Central memory CD8-positive, alpha-beta T cell (primary cell): Measurements from ENCODE around the gene ANO6.

Source experiments
- ATAC-seq: fragments of 150-1000 bp; cut with Tn5 transposase; replicated peaks from 2 replicates; pipeline ENCODE4 v1.10.0; 2022; ENCODE audit warnings: mild to moderate bottlenecking, moderate FRiP score, moderate number of reproducible peaks; ENCODE audit not compliant: poor library complexity, severe bottlenecking; ENCODE audit errors: extremely low read depth
- DNase-seq, 2 donors: peaks; one replicate each; pipeline ENCODE4 v3.0.0; 2021; ENCODE audit warnings: low spot score in 2 of 2
- H3K27ac Mint-ChIP-seq: one replicate; pipeline ENCODE4 v1.8.0; 2022; ENCODE audit warnings: low read depth, mild to moderate bottlenecking, moderate library complexity, mixed read lengths
- H3K27me3 Mint-ChIP-seq: one replicate; pipeline ENCODE4 v1.8.0; 2022; ENCODE audit warnings: mixed read lengths
- H3K36me3 Mint-ChIP-seq: one replicate; pipeline ENCODE4 v1.8.0; 2022; ENCODE audit warnings: mild to moderate bottlenecking, moderate library complexity, mixed read lengths; ENCODE audit not compliant: insufficient read depth
- H3K4me1 Mint-ChIP-seq: one replicate; pipeline ENCODE4 v1.8.0; 2022; ENCODE audit warnings: mixed read lengths
- H3K4me3 Mint-ChIP-seq: one replicate; pipeline ENCODE4 v1.8.0; 2022; ENCODE audit warnings: mild to moderate bottlenecking, moderate library complexity, mixed read lengths
- H3K9me3 Mint-ChIP-seq: one replicate; pipeline ENCODE4 v1.8.0; 2022; ENCODE audit warnings: mixed read lengths

The ANO6 gene

DNA sequence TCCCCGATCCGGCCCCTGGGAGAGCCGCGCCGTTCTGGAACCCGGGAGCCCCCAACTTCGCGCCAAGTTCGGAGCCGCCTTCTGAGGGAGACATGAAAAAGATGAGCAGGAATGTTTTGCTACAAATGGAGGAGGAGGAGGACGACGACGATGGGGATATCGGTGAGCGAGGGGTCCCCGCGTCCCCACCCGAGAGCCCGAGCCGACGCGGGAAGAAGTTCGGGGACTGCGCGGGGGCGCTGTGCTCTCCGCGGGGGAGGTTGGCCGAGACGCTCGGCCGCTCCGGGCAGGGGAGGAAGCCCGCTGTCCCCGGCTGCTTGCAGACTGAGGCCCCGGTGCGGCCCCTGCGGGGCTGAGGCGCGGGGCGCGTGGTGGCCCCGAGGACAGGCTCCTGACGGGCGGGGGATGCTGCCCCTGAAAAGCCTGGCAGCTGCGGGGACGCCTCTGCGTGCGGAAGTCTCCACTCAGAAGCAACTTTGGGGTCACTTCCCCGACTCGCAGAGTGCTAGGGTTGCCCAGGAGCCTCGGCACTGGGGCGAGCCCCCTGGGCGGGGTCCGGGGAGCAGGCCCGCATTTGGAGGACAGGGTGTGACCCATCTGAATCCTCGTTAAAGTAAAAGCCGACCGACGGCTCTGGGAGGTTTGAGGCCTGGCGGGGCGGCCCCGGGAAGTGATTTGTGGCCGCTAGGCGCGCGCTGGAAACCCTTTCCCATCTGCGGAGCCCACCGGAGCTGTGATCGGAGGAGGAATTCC lies 511 bp downstream of the ANO6 start:
- Mint-ChIP-seq H3K4me3 (peak overlapping the region; percentile 89), H3K27me3 (no peaks in the 10 kb centered on the region), H3K36me3 (peaks cover 1% of the 10 kb centered on the region), H3K27ac (peak overlapping the region; percentile 91), H3K9me3 (no peaks in the 10 kb centered on the region), H3K4me1 (peaks cover 54% of the 10 kb centered on the region)
- ATAC-seq (peak; percentile 42), DNase-seq (peak; percentile 18 to 24)

DNA sequence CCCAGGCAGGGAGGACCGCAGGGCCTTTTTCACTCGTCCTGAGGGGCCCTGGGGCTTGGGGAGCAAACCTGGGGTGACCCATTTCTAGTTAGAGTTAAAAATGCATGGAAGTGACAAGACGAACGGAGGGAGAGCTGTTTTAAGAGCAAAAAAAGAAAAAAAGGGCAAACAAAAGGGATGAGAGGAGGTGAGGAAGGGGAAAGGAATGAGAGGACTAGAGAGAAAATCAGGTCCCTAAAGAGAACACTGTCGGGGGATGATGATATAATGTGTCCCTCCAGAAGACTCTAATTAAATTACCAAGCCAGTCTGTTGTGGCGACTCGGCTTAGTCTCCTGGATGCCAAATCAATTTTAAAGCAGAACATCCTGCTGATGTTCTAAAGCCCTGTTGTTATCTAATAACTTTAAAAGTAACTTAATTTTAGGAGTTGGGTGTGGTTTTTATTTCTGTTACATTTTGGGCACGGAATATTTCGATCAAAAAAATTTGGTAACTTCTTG lies 1.1 kb downstream of the ANO6 start:
- DNase-seq, result no peak
- Mint-ChIP-seq H3K36me3 (peaks cover 1% of the 10 kb centered on the region), H3K27ac (peak overlapping the region; percentile 91), H3K9me3 (no peaks in the 10 kb centered on the region), H3K4me3 (peak overlapping the region; percentile 89), H3K27me3 (no peaks in the 10 kb centered on the region), H3K4me1 (peaks cover 55% of the 10 kb centered on the region)
- no peak for ATAC-seq

DNA sequence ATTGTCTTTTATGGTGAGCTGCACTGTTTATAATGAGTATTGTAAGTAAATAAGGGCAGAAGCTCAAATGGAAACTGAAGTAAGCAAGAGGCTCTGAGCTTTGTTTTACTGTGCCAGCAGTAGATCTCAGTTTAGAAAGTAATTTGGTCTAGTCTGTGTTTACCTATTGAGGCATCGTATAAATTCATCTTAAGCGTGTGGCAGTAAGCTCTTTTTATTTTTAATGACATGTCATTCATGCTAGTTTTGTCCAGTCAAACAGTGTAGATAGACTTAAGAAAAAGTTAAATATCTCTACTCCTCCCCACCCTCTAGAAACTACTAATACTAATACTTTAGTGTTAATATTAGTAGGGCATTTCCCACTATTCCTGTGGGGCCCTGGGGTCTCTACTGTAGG lies 2.0 kb downstream of the ANO6 start:
- H3K27me3 Mint-ChIP-seq, result no peaks in the 10 kb centered on the region
- H3K4me3 Mint-ChIP-seq, result no peak overlapping the region
- H3K27ac Mint-ChIP-seq, result no peak overlapping the region
- H3K36me3 Mint-ChIP-seq, result peaks cover 1% of the 10 kb centered on the region
- H3K4me1 Mint-ChIP-seq, result peaks cover 61% of the 10 kb centered on the region
- no peaks in the 10 kb centered on the region for H3K9me3 Mint-ChIP-seq
- no peak for ATAC-seq
- no peak for DNase-seq

DNA sequence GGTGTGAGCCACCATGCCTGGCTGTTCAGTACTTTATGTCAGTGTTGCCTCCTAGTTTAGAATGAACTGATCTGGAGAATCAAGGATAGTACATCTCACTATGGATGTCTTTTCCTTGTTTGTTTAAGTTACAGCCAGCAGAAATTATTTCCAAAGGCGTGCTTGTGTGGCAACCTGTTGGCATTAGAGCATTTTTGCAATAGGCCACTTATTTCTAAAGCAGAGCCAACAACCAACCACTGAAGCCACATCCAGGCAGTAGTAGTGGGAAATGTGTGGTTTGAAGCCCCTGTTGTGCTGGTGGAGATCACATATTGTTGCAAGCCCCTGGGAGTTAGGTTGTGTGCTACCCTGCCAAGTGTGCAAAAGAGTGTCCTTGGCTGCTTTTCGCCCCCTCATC lies 3.7 kb downstream of the ANO6 start:
- H3K9me3 Mint-ChIP-seq, result no peaks in the 10 kb centered on the region
- H3K27ac Mint-ChIP-seq, result no peak overlapping the region
- no peaks in the 10 kb centered on the region for H3K27me3 Mint-ChIP-seq
- ATAC-seq (no peak), DNase-seq (no peak)
- peaks cover 63% of the 10 kb centered on the region for H3K4me1 Mint-ChIP-seq
- peaks cover 1% of the 10 kb centered on the region for H3K36me3 Mint-ChIP-seq
- no peak overlapping the region for H3K4me3 Mint-ChIP-seq

DNA sequence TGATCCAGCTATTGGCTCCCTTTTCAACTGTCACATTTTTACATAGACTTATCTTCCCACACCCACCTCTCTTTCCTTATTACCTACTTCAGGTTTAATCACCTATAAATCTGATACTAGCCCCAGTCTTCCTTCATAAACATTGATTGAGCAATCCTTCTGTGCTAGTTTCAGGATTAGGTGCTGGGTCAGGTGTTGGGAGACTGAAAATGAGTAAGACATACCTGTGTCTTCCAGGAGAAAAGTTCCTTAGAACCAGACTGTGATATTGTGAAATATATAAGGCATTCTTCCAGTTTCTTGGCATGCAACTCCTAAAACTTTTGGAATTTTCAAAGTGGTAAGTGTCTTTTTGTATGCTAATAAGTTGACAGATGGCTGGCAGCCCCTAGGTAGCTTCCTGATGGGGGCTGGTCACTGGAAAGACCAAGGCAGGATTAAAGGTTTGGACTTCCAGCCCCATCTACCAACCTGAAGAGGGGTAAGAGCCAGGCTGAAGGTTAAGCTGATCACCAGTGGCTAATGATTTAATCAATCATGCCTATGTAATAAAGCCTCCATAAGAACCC lies 4.6 kb downstream of the ANO6 start:
- ATAC-seq, result no peak
- peaks cover 1% of the 10 kb centered on the region for H3K36me3 Mint-ChIP-seq
- H3K9me3 Mint-ChIP-seq, result no peaks in the 10 kb centered on the region
- peaks cover 55% of the 10 kb centered on the region for H3K4me1 Mint-ChIP-seq
- H3K4me3 Mint-ChIP-seq, result no peak overlapping the region
- no peak overlapping the region for H3K27ac Mint-ChIP-seq
- no peak for DNase-seq
- H3K27me3 Mint-ChIP-seq, result no peaks in the 10 kb centered on the region

DNA sequence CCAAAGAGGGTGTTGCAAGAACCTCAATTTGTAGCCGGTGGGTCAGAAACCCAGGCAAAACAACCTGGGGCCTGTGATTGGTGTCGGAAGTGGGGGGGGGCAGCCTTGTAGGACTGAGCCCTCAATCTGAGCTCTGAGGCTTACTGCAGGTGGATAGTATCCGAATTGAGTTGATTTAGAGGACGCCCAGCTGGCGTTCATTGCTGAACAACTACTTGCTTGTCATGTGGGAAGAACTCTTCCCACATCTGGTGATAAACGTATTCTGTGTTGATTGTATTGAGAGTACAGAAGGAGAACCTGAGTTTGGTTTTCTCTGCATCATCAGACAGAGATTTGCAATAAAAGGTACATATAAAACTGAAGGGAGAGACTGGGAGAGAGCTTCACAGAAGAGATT lies 5.1 kb downstream of the ANO6 start:
- no peak for DNase-seq
- H3K4me3 Mint-ChIP-seq, result no peak overlapping the region
- no peak for ATAC-seq
- no peaks in the 10 kb centered on the region for H3K27me3 Mint-ChIP-seq
- H3K36me3 Mint-ChIP-seq, result no peaks in the 10 kb centered on the region
- no peaks in the 10 kb centered on the region for H3K9me3 Mint-ChIP-seq
- peaks cover 50% of the 10 kb centered on the region for H3K4me1 Mint-ChIP-seq
- no peak overlapping the region for H3K27ac Mint-ChIP-seq

DNA sequence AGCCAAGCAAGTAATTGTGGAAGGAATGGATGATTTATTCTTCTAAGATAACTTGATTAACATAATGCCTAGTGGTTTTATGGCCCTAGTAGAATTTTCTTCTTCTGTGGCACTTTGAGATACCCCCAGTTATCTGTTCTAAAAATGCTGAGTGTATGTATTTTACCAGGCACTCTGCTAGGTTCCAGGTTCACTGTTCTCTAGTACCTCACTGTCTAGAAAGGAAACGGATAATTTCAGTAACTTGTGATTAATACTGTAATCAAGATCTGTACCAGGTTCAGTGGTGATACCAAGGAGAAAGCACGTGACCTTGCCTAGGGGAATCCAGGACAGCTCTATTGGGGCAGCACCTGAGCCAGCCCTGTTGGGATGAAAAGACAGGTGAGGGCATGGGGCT lies 8.0 kb downstream of the ANO6 start:
- ATAC-seq, result no peak
- no peaks in the 10 kb centered on the region for H3K9me3 Mint-ChIP-seq
- no peaks in the 10 kb centered on the region for H3K27me3 Mint-ChIP-seq
- H3K4me1 Mint-ChIP-seq, result peaks cover 48% of the 10 kb centered on the region
- H3K27ac Mint-ChIP-seq, result no peak overlapping the region
- no peak overlapping the region for H3K4me3 Mint-ChIP-seq
- DNase-seq, result no peak
- H3K36me3 Mint-ChIP-seq, result peaks cover 1% of the 10 kb centered on the region

DNA sequence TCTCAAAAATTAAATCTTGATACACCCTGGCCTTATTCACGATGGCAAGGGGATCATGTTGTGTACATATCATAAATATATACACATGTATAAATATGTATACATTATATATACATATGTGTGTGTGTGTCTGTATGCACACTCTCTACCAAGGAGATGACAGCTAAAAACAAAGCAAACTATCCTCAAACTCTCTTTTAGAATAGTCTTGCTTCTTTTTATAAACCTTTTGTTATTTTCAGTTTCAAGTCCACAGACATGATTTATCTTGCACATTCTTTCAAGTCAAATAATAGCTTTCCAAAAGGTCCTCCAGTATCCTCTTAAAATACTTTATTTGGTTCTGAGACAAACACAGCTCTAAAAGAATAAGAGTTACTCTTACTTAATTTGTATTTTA lies 8.4 kb downstream of the ANO6 start:
- no peak overlapping the region for H3K27ac Mint-ChIP-seq
- ATAC-seq, result no peak
- no peak for DNase-seq
- H3K4me1 Mint-ChIP-seq, result peaks cover 48% of the 10 kb centered on the region
- H3K9me3 Mint-ChIP-seq, result no peaks in the 10 kb centered on the region
- H3K36me3 Mint-ChIP-seq, result peaks cover 1% of the 10 kb centered on the region
- H3K27me3 Mint-ChIP-seq, result no peaks in the 10 kb centered on the region
- H3K4me3 Mint-ChIP-seq, result no peak overlapping the region

DNA sequence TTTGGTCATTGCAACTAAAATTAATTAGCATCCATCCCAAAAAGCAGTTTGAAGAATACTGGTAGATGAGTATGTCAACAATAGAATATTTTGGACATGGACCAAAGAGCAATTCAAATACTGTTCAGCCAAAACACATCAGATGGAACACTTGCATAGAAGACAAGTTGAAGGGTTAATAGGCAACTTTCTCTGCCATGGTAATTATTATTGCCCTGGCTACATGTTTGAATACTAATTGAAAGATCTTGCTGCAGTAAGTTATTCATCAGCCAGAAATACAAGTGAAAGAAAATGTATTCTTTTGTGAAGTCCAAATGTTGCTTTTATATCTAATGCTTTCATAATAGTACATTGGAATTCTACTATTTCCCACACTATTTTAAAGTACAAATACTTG lies 10.1 kb downstream of the ANO6 start:
- Mint-ChIP-seq H3K27ac (no peak overlapping the region), H3K36me3 (peaks cover 1% of the 10 kb centered on the region), H3K4me1 (peaks cover 38% of the 10 kb centered on the region), H3K27me3 (no peaks in the 10 kb centered on the region), H3K4me3 (no peak overlapping the region), H3K9me3 (no peaks in the 10 kb centered on the region)
- no peak for DNase-seq
- no peak for ATAC-seq

DNA sequence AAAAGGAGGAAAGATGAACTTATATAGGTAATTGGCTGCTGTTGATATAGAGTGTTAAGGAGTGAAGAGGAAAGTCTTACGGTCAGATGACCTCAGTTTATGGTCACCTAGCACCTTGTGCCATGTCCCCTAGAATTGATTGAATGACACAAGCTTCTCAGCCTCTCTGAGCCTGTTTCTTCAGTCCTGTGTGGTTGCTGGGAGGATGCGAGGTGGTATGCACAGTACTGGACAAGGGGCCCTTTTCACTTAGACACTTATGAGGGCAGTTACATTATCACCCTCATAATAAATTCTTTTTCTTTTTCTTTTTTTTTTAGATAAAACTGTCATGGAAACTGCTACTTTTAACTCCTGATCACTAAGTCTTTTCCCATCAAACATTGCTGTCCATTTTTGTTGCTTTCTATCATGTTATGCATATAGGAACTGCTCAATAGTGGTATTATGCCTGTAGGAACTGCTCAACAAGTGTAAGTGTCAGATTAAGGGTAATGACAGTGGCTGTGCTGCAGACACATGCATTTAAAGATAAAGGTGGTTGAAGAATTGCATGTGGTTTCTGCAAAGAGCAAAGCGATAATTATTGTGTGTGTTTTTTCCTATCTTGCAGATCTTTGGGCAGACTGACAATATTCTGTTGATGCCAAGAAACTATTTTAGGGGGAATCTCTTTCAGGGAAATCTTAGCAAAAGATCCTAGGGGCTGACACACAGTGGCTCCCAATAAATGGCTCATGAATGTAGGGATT lies 11.6 kb downstream of the ANO6 start:
- ATAC-seq, result no peak

DNA sequence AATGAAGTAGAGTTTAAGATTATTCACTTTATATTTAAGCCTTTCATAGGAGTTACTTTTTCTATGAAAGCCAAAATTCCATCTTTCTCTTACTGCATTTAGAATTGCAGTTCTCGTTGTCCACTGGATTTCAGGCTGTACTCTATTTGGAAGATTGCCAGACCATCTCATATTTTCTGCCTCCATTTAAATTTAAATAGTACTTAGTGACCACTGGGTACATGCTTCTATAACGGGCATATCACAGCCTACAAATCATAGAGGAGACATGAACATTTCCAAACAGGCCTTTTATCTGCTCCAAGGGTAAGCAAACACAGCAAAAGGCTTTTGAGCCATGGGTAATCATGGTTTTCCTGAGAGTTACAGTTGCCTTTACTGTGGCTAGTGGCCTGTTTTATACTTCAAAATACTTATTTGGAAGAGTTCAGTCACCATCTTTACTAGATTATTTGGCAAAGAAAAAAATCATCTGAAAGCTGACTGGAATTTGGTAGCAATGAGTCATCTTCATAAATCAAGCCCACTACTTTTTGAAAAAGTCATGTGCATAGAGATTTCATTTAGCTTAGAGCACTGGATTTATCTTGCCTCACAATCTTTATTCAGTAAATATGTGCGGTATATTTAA lies 15.7 kb downstream of the ANO6 start:
- H3K4me1 Mint-ChIP-seq, result peaks cover 31% of the 10 kb centered on the region
- ATAC-seq, result no peak

More for the DNA sequence above, 11.6 kb downstream of the ANO6 start:
- Mint-ChIP-seq H3K4me1 (peaks cover 31% of the 10 kb centered on the region), H3K9me3 (no peaks in the 10 kb centered on the region), H3K36me3 (peaks cover 1% of the 10 kb centered on the region), H3K27ac (no peak overlapping the region), H3K4me3 (no peak overlapping the region), H3K27me3 (no peaks in the 10 kb centered on the region)
- DNase-seq, result no peak

DNA sequence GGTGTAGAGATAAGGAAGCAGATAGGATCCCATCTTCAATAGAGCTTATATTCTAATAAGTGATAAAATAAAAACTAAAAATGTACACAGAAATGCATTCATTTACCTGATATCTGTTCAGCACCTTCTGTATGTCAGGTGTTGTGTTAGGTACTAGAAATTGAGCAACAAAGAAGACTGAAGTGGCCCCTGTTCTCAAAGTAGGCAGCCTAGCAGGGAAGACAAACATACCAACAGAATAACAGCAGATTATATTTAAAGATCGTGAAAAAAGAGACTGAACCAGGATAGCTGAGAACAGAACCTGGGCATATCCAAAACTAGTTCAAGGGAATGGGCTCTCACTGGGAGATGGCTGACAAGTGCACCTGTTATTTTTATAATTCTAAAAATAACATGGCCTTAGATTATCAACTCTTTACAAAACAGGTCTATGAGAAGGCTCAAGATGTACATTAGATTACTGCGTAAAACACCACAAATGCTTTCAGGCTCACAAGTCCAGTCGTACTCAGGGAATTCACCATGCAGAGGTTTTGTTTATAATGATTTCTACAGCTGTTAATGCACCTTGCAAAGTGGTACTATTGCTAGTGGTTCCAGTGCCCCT lies 16.4 kb downstream of the ANO6 start:
- ATAC-seq (no peak), DNase-seq (no peak)
- Mint-ChIP-seq H3K9me3 (no peaks in the 10 kb centered on the region), H3K27ac (no peak overlapping the region), H3K4me1 (peaks cover 28% of the 10 kb centered on the region), H3K27me3 (no peaks in the 10 kb centered on the region), H3K4me3 (no peak overlapping the region), H3K36me3 (peaks cover 1% of the 10 kb centered on the region)

More for the DNA sequence above, 15.7 kb downstream of the ANO6 start:
- no peak for DNase-seq
- Mint-ChIP-seq H3K4me3 (no peak overlapping the region), H3K27me3 (no peaks in the 10 kb centered on the region), H3K27ac (no peak overlapping the region), H3K36me3 (peaks cover 1% of the 10 kb centered on the region), H3K9me3 (no peaks in the 10 kb centered on the region)
